ENCODE results near the gene SYN1.
"Not testable (repeated sequence)": the region's sequence is repeated elsewhere in the genome, so short reads cannot be mapped to it uniquely, and the experiment has no call there.

Gene SYN1

GRCh38 chrX:47633689-47634590, 14.3 kb upstream of the SYN1 start:
- DNase-seq: no peak

- DNase-seq: no peak
These were observed 13.0 kb upstream of the SYN1 start for GRCh38 chrX:47632666-47633065.

- DNase-seq: no peak
These were observed 12.0 kb upstream of the SYN1 start for GRCh38 chrX:47631676-47632075.

- no peak for DNase-seq
These were observed 10.0 kb upstream of the SYN1 start, which contains the start of gene CFP for GRCh38 chrX:47629419-47630200. Gene CFP (minus strand): TSS chrX:47629930. CDS start chrX:47629844, 86 bp downstream.

GRCh38 chrX:47628982-47629381, 9.3 kb upstream of the SYN1 start:
- no peak for DNase-seq

GRCh38 chrX:47625365-47625764, 5.7 kb upstream of the SYN1 start:
- DNase-seq: no peak

- peak; percentile 89 for DNase-seq
These were observed 3.9 kb upstream of the SYN1 start for GRCh38 chrX:47623540-47624027.

- no peak for DNase-seq
These were observed 2.2 kb upstream of the SYN1 start for GRCh38 chrX:47621851-47622250.

GRCh38 chrX:47620303-47620685, 637 bp upstream of the SYN1 start:
- DNase-seq: no peak

- DNase-seq: no peak
These were observed 653 bp downstream of the SYN1 start for GRCh38 chrX:47618923-47619485.

- DNase-seq: no peak
These were observed 5.0 kb downstream of the SYN1 start for GRCh38 chrX:47614618-47615017.

GRCh38 chrX:47613082-47613481, 6.6 kb downstream of the SYN1 start:
- DNase-seq: no peak

- DNase-seq: no peak
These were observed 7.2 kb downstream of the SYN1 start for GRCh38 chrX:47612418-47612817.

GRCh38 chrX:47611926-47612325, 7.7 kb downstream of the SYN1 start:
- no peak for DNase-seq

- DNase-seq: no peak
These were observed 8.2 kb downstream of the SYN1 start for GRCh38 chrX:47611489-47611888.

GRCh38 chrX:47610511-47610910, 9.1 kb downstream of the SYN1 start:
- no peak for DNase-seq

- peak; percentile 16 for DNase-seq
These were observed 11.4 kb downstream of the SYN1 start for GRCh38 chrX:47608130-47608810.

GRCh38 chrX:47607091-47607490, 12.6 kb downstream of the SYN1 start:
- no peak for DNase-seq

- DNase-seq: no peak
These were observed 14.6 kb downstream of the SYN1 start for GRCh38 chrX:47605024-47605423.

- DNase-seq: not testable (repeated sequence)
These were observed 16.5 kb downstream of the SYN1 start for GRCh38 chrX:47603125-47603524.

GRCh38 chrX:47597222-47597621, 22.4 kb downstream of the SYN1 start:
- DNase-seq: no peak

- no peak for DNase-seq
These were observed 23.4 kb downstream of the SYN1 start for GRCh38 chrX:47596256-47596655.

GRCh38 chrX:47595716-47596251, 23.9 kb downstream of the SYN1 start:
- DNase-seq: peak; percentile 44

Data from eye (tissue), 1 donor.